A673 (cell line): Measurements from ENCODE around the gene L3HYPDH. TPM values are rescaled to one million over a fixed set of nuclear protein-coding genes. Genes with fewer than 3 reads are reported as not detected.

Experiments used
- BruUV-seq: library from RNA; stranded (reverse); fragments of 400-500 nt; replicated peaks from 2 replicates; lab custom pipeline; 2021; lab: Mats Ljungman, UMichigan
- CTCF ChIA-PET: fragments of 300-600 bp; sonication (Branson Sonifier 250); formaldehyde crosslinking; loops from one replicate; lab custom pipeline; 2022; ENCODE audit warnings: antibody characterized with exemption; lab: Charles Lee
- POLR2A ChIA-PET: fragments of 300-600 bp; sonication (Branson Sonifier 250); formaldehyde crosslinking; loops from one replicate; lab custom pipeline; 2022; ENCODE audit warnings: antibody characterized with exemption; ENCODE audit not compliant: low non-redundant PET; lab: Charles Lee
- DNase-seq: peaks from one replicate; pipeline ENCODE4 v3.0.0-alpha.2; 2015; ENCODE audit warnings: low spot score
- H3K27ac ChIP-seq: fragments of 200-600 bp; sonication (generic); 2 replicates; pipeline ENCODE4 v1.5.1; 2016; ENCODE audit warnings: mixed run types, low read depth, mild to moderate bottlenecking, mixed read lengths, antibody characterized with exemption, low read length; ENCODE audit not compliant: poor library complexity, severe bottlenecking
- H3K27me3 ChIP-seq: fragments of 200-600 bp; sonication (generic); replicated peaks from 2 replicates; pipeline ENCODE4 v1.6.1; 2017; ENCODE audit warnings: mixed run types, low read depth, mild to moderate bottlenecking, mixed read lengths, antibody characterized with exemption, low read length; ENCODE audit not compliant: insufficient read depth, poor library complexity
- H3K36me3 ChIP-seq: fragments of 200-600 bp; sonication (generic); 2 replicates; pipeline ENCODE4 v1.6.1; 2016; ENCODE audit warnings: mixed run types, mild to moderate bottlenecking, mixed read lengths, antibody characterized with exemption, low read length; ENCODE audit not compliant: insufficient read depth, poor library complexity, severe bottlenecking
- H3K4me1 ChIP-seq: fragments of 200-600 bp; sonication (generic); 2 replicates; pipeline ENCODE4 v1.6.1; 2017; ENCODE audit warnings: mixed run types, mild to moderate bottlenecking, mixed read lengths, antibody characterized with exemption, low read length; ENCODE audit not compliant: insufficient read depth, poor library complexity, severe bottlenecking
- H3K4me3 ChIP-seq: fragments of 200-600 bp; sonication (generic); 2 replicates; pipeline ENCODE4 v1.5.1; 2016; ENCODE audit warnings: low read depth, mixed run types, mild to moderate bottlenecking, mixed read lengths, low read length; ENCODE audit not compliant: poor library complexity, severe bottlenecking
- H3K9me3 ChIP-seq: fragments of 200-600 bp; sonication (generic); 2 replicates; pipeline ENCODE4 v1.6.1; 2016; ENCODE audit warnings: mixed run types, low read depth, mild to moderate bottlenecking, mixed read lengths, antibody characterized with exemption, low read length; ENCODE audit not compliant: poor library complexity, severe bottlenecking
- CTCF ChIP-seq: fragments of 300-800, 200-600 bp; sonication (generic); conservative IDR thresholded peaks from 2 replicates; pipeline ENCODE4 v1.5.1; 2017; ENCODE audit warnings: low read depth, mild to moderate bottlenecking, antibody characterized with exemption, low read length, moderate library complexity, mixed read lengths
- EZH2 ChIP-seq: fragments of 200-600 bp; sonication (generic); IDR thresholded peaks from 2 replicates; pipeline ENCODE4 v1.6.1; 2017; ENCODE audit warnings: borderline replicate concordance, low read depth, mild to moderate bottlenecking, mixed read lengths, antibody characterized with exemption, low read length; ENCODE audit not compliant: poor library complexity, severe bottlenecking
- intact Hi-C: fragments of 100-400 bp; cut with micrococcal nuclease; formaldehyde crosslinking; loops from one replicate; pipeline ENCODE4 v1.10.0; 2022; ENCODE audit not compliant: unreplicated experiment
- total RNA-seq: library from RNA; stranded (reverse); gene quantifications from 2 replicates; pipeline ENCODE4 v1.2.3, GENCODE V29; 2021

The L3HYPDH gene
- total RNA-seq, 1 experiment from 2014 or later = 31.9 TPM

GRCh38 chr14:59424341-59425071, 59.7 kb downstream of the L3HYPDH start:
- H3K36me3 ChIP-seq = no peaks in the 10 kb centered on the region
- H3K9me3 ChIP-seq = no peaks in the 10 kb centered on the region
- H3K27me3 ChIP-seq = no peaks in the 10 kb centered on the region
- intact Hi-C loops = no loop called here
- DNase-seq = no peak
- no TSS peak for BruUV-seq
- ChIA-PET CTCF (no interaction called here), POLR2A (no interaction called here)
- H3K4me1 ChIP-seq = no peaks in the 10 kb centered on the region
- H3K4me3 ChIP-seq = no peak overlapping the region
- H3K27ac ChIP-seq = no peak overlapping the region
- TF ChIP-seq EZH2 = no peak
- TF ChIP-seq CTCF = no peak

Other genes with a start within 250 kb of the L3HYPDH start
- gene GPR135, start 19.0 kb downstream of the L3HYPDH start, total RNA-seq = 2.3 and 3.4 TPM in 2 replicates
- gene JKAMP, start 109 bp upstream of the L3HYPDH start, total RNA-seq = 43.9 and 51.6 TPM in 2 replicates
- gene CCDC175, start 92.4 kb upstream of the L3HYPDH start, total RNA-seq = 0.47 TPM in 1 of 2 replicates, not detected in the other